SK-N-SH (cell line): ENCODE measurements around the gene AFAP1L1.

Experiments used
- EP300 ChIP-seq, 2 experiments: IDR thresholded peaks; 2 replicates each; pipeline versions ENCODE4 v1.4.0 to v1.6.1; 2012; ENCODE audit warnings: borderline replicate concordance in 1 of 2, low read depth in 1 of 2, low read length in 1 of 2
- GABPA ChIP-seq: IDR thresholded peaks from 2 replicates; pipeline ENCODE4 v1.4.0; 2012; ENCODE audit warnings: low read depth, mild to moderate bottlenecking
- NRF1 ChIP-seq: IDR thresholded peaks from 2 replicates; pipeline ENCODE4 v1.6.1; 2012; ENCODE audit warnings: low read depth, mild to moderate bottlenecking, low read length
- POLR2AphosphoS5 ChIP-seq: IDR thresholded peaks from 2 replicates; pipeline ENCODE4 v1.6.1; 2012; ENCODE audit warnings: low read depth, low read length
- RAD21 ChIP-seq: IDR thresholded peaks from 2 replicates; pipeline ENCODE4 v1.6.1; 2012; ENCODE audit warnings: mild to moderate bottlenecking, low read length
- RFX5 ChIP-seq: IDR thresholded peaks from 2 replicates; pipeline ENCODE4 v1.6.1; 2012; ENCODE audit warnings: mild to moderate bottlenecking, improper control_type of control experiment, low read length
- TF ChIP-seq, protein P1 (sequence below): fragments of 200-600 bp; sonication (generic); IDR thresholded peaks from 2 replicates; pipeline ENCODE4 v1.6.1; 2017; ENCODE audit warnings: antibody characterized with exemption, mild to moderate bottlenecking, moderate library complexity

DNA sequence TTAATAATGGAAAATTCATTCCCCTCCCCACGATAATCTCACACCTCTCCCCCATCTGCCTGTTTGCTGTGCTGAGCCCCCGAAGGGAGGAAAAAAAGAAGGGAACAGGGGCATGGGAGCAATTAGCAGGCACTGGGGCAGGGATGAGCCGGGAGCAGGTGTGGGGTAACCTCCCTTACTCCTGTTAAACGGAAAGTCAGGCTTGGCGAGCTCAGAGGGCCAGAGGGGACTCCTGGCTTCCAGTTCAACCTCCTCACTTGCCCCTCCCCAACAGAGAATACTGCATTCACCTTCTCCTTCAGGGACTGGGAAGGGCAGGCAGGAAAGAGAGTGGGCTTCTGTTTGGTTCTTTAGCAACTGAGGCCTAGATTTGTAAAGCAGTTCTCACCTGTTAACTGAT lies 1.6 kb downstream of the AFAP1L1 start:
- TF ChIP-seq POLR2AphosphoS5: no peak
- TF ChIP-seq EP300 (IDR thresholded peaks at IDR 0.05; ENCODE audit: borderline replicate concordance in 1 of 2, low read depth in 1 of 2, low read length in 1 of 2): no peak
- TF ChIP-seq GABPA: no peak
- TF ChIP-seq, protein P1, sequence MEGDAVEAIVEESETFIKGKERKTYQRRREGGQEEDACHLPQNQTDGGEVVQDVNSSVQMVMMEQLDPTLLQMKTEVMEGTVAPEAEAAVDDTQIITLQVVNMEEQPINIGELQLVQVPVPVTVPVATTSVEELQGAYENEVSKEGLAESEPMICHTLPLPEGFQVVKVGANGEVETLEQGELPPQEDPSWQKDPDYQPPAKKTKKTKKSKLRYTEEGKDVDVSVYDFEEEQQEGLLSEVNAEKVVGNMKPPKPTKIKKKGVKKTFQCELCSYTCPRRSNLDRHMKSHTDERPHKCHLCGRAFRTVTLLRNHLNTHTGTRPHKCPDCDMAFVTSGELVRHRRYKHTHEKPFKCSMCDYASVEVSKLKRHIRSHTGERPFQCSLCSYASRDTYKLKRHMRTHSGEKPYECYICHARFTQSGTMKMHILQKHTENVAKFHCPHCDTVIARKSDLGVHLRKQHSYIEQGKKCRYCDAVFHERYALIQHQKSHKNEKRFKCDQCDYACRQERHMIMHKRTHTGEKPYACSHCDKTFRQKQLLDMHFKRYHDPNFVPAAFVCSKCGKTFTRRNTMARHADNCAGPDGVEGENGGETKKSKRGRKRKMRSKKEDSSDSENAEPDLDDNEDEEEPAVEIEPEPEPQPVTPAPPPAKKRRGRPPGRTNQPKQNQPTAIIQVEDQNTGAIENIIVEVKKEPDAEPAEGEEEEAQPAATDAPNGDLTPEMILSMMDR: no peak
- no peak for TF ChIP-seq RFX5
- TF ChIP-seq NRF1: no peak
- no peak for TF ChIP-seq RAD21
